HEK293 (cell line): Measurements from ENCODE around the gene EXOC2.

Source experiments
- CTCF ChIA-PET: fragments of 350-600 bp; formaldehyde crosslinking; extraction: SDS; loops from one replicate; lab custom pipeline; 2021; ENCODE audit warnings: antibody characterized with exemption; lab: Yijun Ruan, JAX
- POLR2A ChIA-PET: fragments of 300-600 bp; formaldehyde crosslinking; extraction: SDS; loops from one replicate; lab custom pipeline; 2020; ENCODE audit warnings: antibody characterized with exemption, inconsistent platforms; lab: Yijun Ruan, JAX
- H3K27ac ChIP-seq: fragments of 200-500 bp; sonication (Bioruptor generic); 2 replicates; pipeline ENCODE4 v1.5.1; 2014; ENCODE audit warnings: low read depth, low read length, control low read depth, inconsistent platforms; ENCODE audit errors: extremely low read depth
- H3K36me3 ChIP-seq, 2 experiments: fragments of 200-500 bp in 1 of 2; sonication (Bioruptor generic) in 1 of 2; 1 replicate in 1 of 2; 2 replicates in 1 of 2; pipeline ENCODE4 v1.5.1; 2014 to 2017; ENCODE audit warnings: inconsistent platforms in 2 of 2, low read length in 2 of 2; ENCODE audit not compliant: control insufficient read depth in 2 of 2, insufficient read depth in 1 of 2
- H3K4me1 ChIP-seq: fragments of 200-500 bp; sonication (Bioruptor generic); 2 replicates; pipeline ENCODE4 v1.5.1; 2014; ENCODE audit warnings: mild to moderate bottlenecking, low read length, inconsistent platforms; ENCODE audit not compliant: control insufficient read depth, insufficient read depth
- H3K4me3 ChIP-seq: 2 replicates; pipeline ENCODE4 v1.5.1; 2011; ENCODE audit warnings: low read depth, mild to moderate bottlenecking, control low read depth, low read length, moderate library complexity
- H3K9me3 ChIP-seq: fragments of 200-500 bp; sonication (Bioruptor generic); 2 replicates; pipeline ENCODE4 v1.5.1; 2014; ENCODE audit warnings: low read depth, low read length, inconsistent platforms; ENCODE audit not compliant: control insufficient read depth, insufficient read depth
- BCL11A ChIP-seq: fragments of 450-650 bp; formaldehyde crosslinking; IDR thresholded peaks from 2 replicates; pipeline ENCODE4 v1.5.1; 2016; ENCODE audit warnings: low read depth, missing biosample characterization, missing genetic modification characterization
- GLI4 ChIP-seq: fragments of 450-650 bp; formaldehyde crosslinking; IDR thresholded peaks from 2 replicates; pipeline ENCODE4 v1.5.1; 2016; ENCODE audit warnings: missing biosample characterization, missing genetic modification characterization
- HOXC10 ChIP-seq: sonication (generic); formaldehyde crosslinking; IDR thresholded peaks from 2 replicates; pipeline ENCODE4 v1.8.1; 2023; ENCODE audit warnings: mild to moderate bottlenecking, missing genetic modification reagents
- SP7 ChIP-seq: fragments of 450-650 bp; formaldehyde crosslinking; IDR thresholded peaks from 2 replicates; pipeline ENCODE4 v1.5.1; 2016; ENCODE audit warnings: missing biosample characterization, missing genetic modification characterization
- ZIC2 ChIP-seq: fragments of 450-650 bp; formaldehyde crosslinking; IDR thresholded peaks from 2 replicates; pipeline ENCODE4 v1.5.1; 2016; ENCODE audit warnings: missing biosample characterization, missing genetic modification characterization
- ZNF239 ChIP-seq: fragments of 450-650 bp; formaldehyde crosslinking; IDR thresholded peaks from 2 replicates; pipeline ENCODE4 v1.5.1; 2016; ENCODE audit warnings: missing biosample characterization, missing genetic modification characterization
- ZNF404 ChIP-seq: fragments of 450-650 bp; formaldehyde crosslinking; IDR thresholded peaks from 2 replicates; pipeline ENCODE4 v1.5.1; 2017; ENCODE audit warnings: missing biosample characterization, missing genetic modification characterization
- ZNF433 ChIP-seq: fragments of 450-650 bp; formaldehyde crosslinking; IDR thresholded peaks from 2 replicates; pipeline ENCODE4 v1.5.1; 2016; ENCODE audit warnings: missing biosample characterization, missing genetic modification characterization, low read depth
- ZNF514 ChIP-seq: fragments of 450-650 bp; formaldehyde crosslinking; IDR thresholded peaks from 2 replicates; pipeline ENCODE4 v1.5.1; 2016; ENCODE audit warnings: missing biosample characterization, missing genetic modification characterization
- ZNF792 ChIP-seq: fragments of 450-650 bp; formaldehyde crosslinking; IDR thresholded peaks from 2 replicates; pipeline ENCODE4 v1.5.1; 2016; ENCODE audit warnings: missing biosample characterization, missing genetic modification characterization
- ZXDB ChIP-seq: fragments of 450-650 bp; formaldehyde crosslinking; IDR thresholded peaks from 2 replicates; pipeline ENCODE4 v1.5.1; 2016; ENCODE audit warnings: missing biosample characterization, missing genetic modification characterization
- TF ChIP-seq, protein P1 (sequence below): fragments of 450-650 bp; formaldehyde crosslinking; IDR thresholded peaks from 2 replicates; pipeline ENCODE4 v1.5.1; 2016; ENCODE audit warnings: missing biosample characterization, missing genetic modification characterization, borderline replicate concordance
- TF ChIP-seq, protein P2 (sequence below): fragments of 450-650 bp; formaldehyde crosslinking; IDR thresholded peaks from 2 replicates; pipeline ENCODE4 v1.5.1; 2016; ENCODE audit warnings: missing biosample characterization, missing genetic modification characterization
- TF ChIP-seq, protein P3 (sequence below): fragments of 450-650 bp; formaldehyde crosslinking; IDR thresholded peaks from 2 replicates; pipeline ENCODE4 v1.5.1; 2017; ENCODE audit warnings: missing biosample characterization, missing genetic modification characterization
- TF ChIP-seq, protein P4 (sequence below): sonication (generic); formaldehyde crosslinking; IDR thresholded peaks from 2 replicates; pipeline ENCODE4 v1.8.1; 2022; ENCODE audit warnings: mild to moderate bottlenecking, moderate library complexity, missing genetic modification reagents
- TF ChIP-seq, protein P5 (sequence below): fragments of 450-650 bp; formaldehyde crosslinking; IDR thresholded peaks from 2 replicates; pipeline ENCODE4 v1.5.1; 2016; ENCODE audit warnings: missing biosample characterization, missing genetic modification characterization
- TF ChIP-seq, protein P6 (sequence below): fragments of 450-650 bp; formaldehyde crosslinking; IDR thresholded peaks from 2 replicates; pipeline ENCODE4 v1.5.1; 2016; ENCODE audit warnings: missing biosample characterization, missing genetic modification characterization
- TF ChIP-seq, protein P7 (sequence below): fragments of 450-650 bp; formaldehyde crosslinking; IDR thresholded peaks from 2 replicates; pipeline ENCODE4 v1.5.1; 2016; ENCODE audit warnings: missing biosample characterization, missing genetic modification characterization
- TF ChIP-seq, protein P8 (sequence below): fragments of 450-650 bp; formaldehyde crosslinking; IDR thresholded peaks from 2 replicates; pipeline ENCODE4 v1.5.1; 2016; ENCODE audit warnings: missing biosample characterization, missing genetic modification characterization

EXOC2 gene

DNA sequence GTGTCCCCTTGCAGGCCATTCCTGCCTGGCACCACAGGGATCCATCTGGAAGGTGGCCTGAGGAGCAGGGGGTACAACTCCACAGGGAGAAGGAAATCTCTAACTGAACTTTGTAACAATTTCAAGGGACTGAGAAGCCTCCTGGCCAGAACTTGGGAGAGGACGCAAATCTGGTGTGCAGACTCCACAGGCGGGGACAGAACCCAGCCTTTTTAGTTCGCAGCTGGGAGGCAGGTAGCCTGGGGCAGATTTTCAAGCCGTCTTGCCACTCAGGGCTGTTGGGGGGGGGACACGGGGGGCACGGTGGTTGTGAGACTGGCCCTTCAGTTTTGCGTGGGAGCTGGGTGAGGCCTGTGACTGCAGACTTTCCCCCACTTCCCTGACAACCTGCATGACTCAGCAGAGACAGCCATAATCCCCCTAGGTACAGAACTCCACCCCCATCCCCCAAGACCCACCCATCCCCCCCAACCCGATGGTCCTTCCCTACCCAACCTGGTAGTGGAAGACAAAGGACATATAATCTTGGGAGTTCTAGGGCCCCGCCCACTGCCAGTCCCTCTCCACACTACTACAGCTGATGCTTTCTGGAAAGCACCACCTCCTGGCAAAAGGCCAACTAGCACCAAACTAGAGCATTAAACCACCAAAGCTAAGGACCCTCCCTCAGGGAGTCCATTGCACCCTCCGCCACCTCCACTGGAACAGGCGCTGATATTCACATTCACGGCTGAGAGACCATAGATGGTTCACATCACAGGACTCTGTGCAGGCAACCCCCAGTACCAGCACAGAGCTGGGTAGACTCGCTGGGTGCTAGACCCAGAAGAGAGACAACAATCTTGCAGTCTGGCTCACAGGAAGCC, 33.0 kb downstream of the EXOC2 start:
- POLR2A ChIA-PET, result interaction anchor here (1.0 kb wide), 1 partner anchor 10 kb away, joined by 4 read pairs; no protein-coding TSS in a partner anchor
- CTCF ChIA-PET, result interaction anchor here (0.7 to 1.3 kb wide), 4 partner anchors 11 to 31 kb away, joined by 3 to 4 read pairs (median 4); no protein-coding TSS in a partner anchor
- no peak overlapping the region for H3K27ac ChIP-seq
- TF ChIP-seq ZNF239 (tag by site-specific recombination), result no peak
- no peak for TF ChIP-seq ZXDB (tag by site-specific recombination)
- no peak for TF ChIP-seq HOXC10 (CRISPR knock-in tag)
- TF ChIP-seq, protein P1, sequence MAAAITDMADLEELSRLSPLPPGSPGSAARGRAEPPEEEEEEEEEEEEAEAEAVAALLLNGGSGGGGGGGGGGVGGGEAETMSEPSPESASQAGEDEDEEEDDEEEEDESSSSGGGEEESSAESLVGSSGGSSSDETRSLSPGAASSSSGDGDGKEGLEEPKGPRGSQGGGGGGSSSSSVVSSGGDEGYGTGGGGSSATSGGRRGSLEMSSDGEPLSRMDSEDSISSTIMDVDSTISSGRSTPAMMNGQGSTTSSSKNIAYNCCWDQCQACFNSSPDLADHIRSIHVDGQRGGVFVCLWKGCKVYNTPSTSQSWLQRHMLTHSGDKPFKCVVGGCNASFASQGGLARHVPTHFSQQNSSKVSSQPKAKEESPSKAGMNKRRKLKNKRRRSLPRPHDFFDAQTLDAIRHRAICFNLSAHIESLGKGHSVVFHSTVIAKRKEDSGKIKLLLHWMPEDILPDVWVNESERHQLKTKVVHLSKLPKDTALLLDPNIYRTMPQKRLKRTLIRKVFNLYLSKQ (tag by site-specific recombination), result no peak
- TF ChIP-seq ZIC2, result peak; percentile 47; the same call in 1 of the 2 replicates
- TF ChIP-seq, protein P2, sequence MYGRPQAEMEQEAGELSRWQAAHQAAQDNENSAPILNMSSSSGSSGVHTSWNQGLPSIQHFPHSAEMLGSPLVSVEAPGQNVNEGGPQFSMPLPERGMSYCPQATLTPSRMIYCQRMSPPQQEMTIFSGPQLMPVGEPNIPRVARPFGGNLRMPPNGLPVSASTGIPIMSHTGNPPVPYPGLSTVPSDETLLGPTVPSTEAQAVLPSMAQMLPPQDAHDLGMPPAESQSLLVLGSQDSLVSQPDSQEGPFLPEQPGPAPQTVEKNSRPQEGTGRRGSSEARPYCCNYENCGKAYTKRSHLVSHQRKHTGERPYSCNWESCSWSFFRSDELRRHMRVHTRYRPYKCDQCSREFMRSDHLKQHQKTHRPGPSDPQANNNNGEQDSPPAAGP (tag by site-specific recombination), result 0 out of 2 replicates have a peak, but pooled peaks have one; percentile 37
- TF ChIP-seq ZNF433, result no peak
- no peak for TF ChIP-seq BCL11A (tag by site-specific recombination)
- TF ChIP-seq, protein P3, sequence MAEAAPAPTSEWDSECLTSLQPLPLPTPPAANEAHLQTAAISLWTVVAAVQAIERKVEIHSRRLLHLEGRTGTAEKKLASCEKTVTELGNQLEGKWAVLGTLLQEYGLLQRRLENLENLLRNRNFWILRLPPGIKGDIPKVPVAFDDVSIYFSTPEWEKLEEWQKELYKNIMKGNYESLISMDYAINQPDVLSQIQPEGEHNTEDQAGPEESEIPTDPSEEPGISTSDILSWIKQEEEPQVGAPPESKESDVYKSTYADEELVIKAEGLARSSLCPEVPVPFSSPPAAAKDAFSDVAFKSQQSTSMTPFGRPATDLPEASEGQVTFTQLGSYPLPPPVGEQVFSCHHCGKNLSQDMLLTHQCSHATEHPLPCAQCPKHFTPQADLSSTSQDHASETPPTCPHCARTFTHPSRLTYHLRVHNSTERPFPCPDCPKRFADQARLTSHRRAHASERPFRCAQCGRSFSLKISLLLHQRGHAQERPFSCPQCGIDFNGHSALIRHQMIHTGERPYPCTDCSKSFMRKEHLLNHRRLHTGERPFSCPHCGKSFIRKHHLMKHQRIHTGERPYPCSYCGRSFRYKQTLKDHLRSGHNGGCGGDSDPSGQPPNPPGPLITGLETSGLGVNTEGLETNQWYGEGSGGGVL (tag by site-specific recombination), result peak; percentile 79
- TF ChIP-seq, protein P4, sequence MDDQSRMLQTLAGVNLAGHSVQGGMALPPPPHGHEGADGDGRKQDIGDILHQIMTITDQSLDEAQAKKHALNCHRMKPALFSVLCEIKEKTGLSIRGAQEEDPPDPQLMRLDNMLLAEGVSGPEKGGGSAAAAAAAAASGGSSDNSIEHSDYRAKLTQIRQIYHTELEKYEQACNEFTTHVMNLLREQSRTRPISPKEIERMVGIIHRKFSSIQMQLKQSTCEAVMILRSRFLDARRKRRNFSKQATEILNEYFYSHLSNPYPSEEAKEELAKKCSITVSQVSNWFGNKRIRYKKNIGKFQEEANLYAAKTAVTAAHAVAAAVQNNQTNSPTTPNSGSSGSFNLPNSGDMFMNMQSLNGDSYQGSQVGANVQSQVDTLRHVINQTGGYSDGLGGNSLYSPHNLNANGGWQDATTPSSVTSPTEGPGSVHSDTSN (CRISPR knock-in tag), result no peak
- TF ChIP-seq, protein P5, sequence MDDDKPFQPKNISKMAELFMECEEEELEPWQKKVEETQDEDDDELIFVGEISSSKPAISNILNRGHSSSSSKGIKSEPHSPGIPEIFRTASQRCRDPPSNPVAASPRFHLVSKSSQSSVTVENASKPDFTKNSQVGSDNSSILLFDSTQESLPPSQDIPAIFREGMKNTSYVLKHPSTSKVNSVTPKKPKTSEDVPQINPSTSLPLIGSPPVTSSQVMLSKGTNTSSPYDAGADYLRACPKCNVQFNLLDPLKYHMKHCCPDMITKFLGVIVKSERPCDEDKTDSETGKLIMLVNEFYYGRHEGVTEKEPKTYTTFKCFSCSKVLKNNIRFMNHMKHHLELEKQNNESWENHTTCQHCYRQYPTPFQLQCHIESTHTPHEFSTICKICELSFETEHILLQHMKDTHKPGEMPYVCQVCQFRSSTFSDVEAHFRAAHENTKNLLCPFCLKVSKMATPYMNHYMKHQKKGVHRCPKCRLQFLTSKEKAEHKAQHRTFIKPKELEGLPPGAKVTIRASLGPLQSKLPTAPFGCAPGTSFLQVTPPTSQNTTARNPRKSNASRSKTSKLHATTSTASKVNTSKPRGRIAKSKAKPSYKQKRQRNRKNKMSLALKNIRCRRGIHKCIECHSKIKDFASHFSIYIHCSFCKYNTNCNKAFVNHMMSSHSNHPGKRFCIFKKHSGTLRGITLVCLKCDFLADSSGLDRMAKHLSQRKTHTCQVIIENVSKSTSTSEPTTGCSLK (tag by site-specific recombination), result no peak
- TF ChIP-seq, protein P6, sequence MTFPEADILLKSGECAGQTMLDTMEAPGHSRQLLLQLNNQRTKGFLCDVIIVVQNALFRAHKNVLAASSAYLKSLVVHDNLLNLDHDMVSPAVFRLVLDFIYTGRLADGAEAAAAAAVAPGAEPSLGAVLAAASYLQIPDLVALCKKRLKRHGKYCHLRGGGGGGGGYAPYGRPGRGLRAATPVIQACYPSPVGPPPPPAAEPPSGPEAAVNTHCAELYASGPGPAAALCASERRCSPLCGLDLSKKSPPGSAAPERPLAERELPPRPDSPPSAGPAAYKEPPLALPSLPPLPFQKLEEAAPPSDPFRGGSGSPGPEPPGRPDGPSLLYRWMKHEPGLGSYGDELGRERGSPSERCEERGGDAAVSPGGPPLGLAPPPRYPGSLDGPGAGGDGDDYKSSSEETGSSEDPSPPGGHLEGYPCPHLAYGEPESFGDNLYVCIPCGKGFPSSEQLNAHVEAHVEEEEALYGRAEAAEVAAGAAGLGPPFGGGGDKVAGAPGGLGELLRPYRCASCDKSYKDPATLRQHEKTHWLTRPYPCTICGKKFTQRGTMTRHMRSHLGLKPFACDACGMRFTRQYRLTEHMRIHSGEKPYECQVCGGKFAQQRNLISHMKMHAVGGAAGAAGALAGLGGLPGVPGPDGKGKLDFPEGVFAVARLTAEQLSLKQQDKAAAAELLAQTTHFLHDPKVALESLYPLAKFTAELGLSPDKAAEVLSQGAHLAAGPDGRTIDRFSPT (tag by site-specific recombination), result no peak
- no peak for TF ChIP-seq ZNF404 (tag by site-specific recombination)
- no peak for TF ChIP-seq ZNF514 (tag by site-specific recombination)
- TF ChIP-seq, protein P7, sequence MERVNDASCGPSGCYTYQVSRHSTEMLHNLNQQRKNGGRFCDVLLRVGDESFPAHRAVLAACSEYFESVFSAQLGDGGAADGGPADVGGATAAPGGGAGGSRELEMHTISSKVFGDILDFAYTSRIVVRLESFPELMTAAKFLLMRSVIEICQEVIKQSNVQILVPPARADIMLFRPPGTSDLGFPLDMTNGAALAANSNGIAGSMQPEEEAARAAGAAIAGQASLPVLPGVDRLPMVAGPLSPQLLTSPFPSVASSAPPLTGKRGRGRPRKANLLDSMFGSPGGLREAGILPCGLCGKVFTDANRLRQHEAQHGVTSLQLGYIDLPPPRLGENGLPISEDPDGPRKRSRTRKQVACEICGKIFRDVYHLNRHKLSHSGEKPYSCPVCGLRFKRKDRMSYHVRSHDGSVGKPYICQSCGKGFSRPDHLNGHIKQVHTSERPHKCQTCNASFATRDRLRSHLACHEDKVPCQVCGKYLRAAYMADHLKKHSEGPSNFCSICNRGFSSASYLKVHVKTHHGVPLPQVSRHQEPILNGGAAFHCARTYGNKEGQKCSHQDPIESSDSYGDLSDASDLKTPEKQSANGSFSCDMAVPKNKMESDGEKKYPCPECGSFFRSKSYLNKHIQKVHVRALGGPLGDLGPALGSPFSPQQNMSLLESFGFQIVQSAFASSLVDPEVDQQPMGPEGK, result no peak
- TF ChIP-seq ZNF792, result no peak
- TF ChIP-seq, protein P8, sequence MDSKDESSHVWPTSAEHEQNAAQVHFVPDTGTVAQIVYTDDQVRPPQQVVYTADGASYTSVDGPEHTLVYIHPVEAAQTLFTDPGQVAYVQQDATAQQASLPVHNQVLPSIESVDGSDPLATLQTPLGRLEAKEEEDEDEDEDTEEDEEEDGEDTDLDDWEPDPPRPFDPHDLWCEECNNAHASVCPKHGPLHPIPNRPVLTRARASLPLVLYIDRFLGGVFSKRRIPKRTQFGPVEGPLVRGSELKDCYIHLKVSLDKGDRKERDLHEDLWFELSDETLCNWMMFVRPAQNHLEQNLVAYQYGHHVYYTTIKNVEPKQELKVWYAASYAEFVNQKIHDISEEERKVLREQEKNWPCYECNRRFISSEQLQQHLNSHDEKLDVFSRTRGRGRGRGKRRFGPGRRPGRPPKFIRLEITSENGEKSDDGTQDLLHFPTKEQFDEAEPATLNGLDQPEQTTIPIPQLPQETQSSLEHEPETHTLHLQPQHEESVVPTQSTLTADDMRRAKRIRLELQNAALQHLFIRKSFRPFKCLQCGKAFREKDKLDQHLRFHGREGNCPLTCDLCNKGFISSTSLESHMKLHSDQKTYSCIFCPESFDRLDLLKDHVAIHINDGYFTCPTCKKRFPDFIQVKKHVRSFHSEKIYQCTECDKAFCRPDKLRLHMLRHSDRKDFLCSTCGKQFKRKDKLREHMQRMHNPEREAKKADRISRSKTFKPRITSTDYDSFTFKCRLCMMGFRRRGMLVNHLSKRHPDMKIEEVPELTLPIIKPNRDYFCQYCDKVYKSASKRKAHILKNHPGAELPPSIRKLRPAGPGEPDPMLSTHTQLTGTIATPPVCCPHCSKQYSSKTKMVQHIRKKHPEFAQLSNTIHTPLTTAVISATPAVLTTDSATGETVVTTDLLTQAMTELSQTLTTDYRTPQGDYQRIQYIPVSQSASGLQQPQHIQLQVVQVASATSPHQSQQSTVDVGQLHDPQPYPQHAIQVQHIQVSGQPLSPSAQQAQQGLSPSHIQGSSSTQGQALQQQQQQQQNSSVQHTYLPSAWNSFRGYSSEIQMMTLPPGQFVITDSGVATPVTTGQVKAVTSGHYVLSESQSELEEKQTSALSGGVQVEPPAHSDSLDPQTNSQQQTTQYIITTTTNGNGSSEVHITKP, result peak; percentile 31; the same call in 1 of the 2 replicates
- TF ChIP-seq SP7 (tag by site-specific recombination), result 0 out of 2 replicates have a peak, but pooled peaks have one; percentile 28
- TF ChIP-seq GLI4 (tag by site-specific recombination), result no peak

More for the DNA sequence above, 33.0 kb downstream of the EXOC2 start:
- no peaks in the 10 kb centered on the region for H3K9me3 ChIP-seq
- peaks cover 20% of the 10 kb centered on the region for H3K4me1 ChIP-seq
- H3K36me3 ChIP-seq, result peaks cover 0 to 7% of the 10 kb centered on the region in 2 experiments; a peak in 1 of 3 replicates
- no peak overlapping the region for H3K4me3 ChIP-seq
